Measurements from ENCODE around the gene MOB3C. TPM values are rescaled to one million over a fixed set of nuclear protein-coding genes. Genes with fewer than 3 reads are reported as not detected.

The MOB3C gene
- total RNA-seq, 1 donor from 2014 or later = 19.8 TPM

DNA sequence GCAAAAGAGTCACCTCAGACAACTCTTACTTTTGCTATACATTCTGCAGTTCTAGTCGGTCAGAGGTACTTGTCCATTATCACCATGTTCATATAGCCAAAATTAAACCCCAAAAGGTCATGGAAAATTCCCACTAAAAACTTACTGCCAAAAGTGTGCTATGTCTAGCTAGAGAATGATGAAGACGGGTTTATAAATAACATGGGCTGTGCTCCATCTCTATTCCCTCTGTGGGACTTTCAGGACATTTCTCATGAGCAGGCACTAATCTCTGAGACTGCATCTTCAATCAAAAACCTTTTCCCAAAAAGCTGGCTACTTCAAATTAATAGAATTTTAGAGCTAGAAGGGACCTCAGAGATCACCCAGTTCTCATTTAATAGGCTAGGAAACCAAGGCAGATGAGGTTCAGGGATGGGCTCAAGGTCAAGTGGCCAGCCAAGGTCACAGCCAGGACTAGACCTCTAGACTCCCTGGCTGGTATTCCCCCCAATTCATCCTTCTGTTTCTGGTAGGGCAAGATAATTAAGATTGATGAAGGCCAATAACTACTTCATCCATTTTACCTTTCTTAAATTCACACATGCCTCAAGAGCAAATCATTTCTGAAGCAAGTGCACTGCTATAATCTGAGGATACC is 21.0 kb upstream of the MOB3C start:
- no peak for DNase-seq

DNA sequence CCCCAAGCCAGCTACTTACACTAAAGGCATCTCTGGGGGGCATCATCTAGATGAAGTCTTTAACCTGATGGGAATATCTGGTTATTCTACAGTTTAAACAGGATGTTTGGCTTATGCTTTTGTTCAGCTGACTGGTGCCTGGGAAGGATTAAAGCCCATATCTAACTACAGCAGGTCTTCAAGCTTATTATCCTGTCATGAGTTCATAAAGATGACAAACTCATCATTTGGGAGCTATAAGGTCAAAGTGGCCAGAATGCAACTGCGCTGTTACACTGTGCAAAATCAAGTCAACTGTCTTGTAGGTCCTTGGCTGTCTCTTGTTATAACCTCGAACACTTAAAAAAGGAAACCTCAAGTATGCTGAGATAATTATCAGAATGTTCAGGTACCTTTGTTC is 18.6 kb upstream of the MOB3C start:
- DNase-seq = no peak

DNA sequence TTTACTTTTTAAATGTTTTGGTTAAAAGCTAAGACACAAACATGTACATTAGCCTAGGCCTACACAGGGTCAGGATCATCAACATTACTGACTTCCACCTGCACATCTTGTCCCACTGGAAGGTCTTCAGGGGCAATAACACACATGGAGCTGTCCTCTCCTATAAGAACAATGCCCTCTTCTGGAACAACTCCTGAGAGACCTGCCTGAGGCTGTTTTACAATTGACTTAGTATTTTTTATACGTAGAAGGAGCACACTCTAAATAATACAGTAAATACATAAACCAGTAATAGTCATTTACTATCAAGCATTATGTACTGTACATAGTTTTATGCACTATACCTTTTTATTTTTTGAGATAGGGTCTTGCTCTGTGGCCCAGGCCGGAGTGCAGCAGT is 14.1 kb upstream of the MOB3C start:
- DNase-seq = no peak

DNA sequence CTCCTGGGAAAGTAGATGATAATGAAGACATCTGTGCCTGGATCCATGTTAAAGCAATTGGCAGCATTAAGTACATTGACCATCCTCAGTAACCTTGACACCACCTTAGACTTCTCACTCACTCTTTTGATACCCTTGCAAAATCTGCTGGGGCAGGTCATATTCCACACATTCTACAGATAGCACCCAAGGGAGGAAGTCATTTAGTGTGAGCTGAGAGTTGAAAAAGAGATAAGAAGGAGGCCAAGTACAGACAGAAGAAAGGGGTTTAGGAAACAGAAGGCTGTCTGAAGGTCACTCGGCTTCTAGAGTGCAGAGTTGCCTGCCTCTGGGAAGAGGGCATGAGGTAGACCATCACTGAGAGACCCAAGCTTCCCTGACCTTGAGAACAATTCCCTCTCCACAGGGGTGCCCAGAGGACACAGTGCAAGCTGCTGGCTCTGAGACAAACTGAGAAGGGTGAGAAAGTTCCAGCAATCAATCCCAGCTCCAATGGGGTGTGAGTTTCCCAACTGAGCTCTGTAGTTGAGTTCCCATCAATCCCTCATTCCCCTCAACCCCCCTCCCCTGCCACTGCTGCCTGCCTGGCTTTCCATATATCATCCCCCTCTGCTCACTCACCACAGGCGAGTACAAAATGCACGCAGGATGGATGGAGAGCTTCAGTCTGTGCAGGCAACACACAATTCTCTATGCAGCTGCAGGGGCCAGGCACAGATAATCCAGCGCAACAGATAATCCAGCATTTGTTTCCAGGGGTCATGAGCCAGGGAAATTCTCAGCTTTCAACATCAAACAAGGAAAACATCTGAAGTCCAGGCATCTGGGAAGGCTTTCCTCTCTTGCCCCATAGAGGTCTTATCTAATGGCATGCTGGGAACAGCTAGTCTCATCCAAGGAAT is 7.4 kb upstream of the MOB3C start:
- DNase-seq = no peak

DNA sequence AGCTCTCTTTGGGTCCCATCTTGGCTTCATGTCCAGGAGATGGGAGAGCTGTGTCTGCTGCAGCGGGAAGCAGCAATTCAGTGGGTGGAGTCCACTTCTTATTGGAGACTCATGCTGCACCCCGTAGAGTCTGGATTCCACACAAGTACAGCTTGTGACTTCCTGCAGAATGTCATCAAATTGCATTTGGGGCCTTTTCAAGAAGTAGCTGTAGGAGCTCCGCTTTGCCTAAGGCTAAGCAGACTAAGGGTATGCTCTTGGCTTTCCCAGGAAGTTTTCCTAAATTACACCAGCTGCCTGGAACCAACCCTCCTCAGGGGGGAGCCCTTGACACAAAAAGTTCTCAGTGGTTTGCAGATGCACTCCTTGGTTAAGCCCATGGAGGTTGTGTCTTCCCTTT is 5.7 kb upstream of the MOB3C start:
- no peak for DNase-seq

DNA sequence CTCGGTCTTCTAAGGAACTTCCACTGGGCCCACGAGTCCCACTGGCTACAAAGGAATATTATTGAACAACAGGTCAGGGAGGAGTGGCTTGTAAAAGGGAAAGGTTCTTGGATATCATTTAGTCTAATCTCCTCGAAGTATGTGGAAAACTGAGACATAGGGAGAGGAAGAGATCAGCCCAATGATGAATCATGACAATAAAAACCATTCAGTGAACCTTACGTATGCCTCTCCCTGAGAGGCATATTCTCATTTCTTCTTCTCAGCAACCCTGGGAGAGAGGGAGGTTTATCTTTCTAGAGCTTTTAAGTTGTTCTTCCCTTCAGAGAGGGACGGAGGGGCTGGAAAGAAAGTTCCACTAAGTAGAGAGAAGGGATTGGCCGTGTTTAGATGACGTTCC is 5.3 kb upstream of the MOB3C start:
- no peak for DNase-seq

DNA sequence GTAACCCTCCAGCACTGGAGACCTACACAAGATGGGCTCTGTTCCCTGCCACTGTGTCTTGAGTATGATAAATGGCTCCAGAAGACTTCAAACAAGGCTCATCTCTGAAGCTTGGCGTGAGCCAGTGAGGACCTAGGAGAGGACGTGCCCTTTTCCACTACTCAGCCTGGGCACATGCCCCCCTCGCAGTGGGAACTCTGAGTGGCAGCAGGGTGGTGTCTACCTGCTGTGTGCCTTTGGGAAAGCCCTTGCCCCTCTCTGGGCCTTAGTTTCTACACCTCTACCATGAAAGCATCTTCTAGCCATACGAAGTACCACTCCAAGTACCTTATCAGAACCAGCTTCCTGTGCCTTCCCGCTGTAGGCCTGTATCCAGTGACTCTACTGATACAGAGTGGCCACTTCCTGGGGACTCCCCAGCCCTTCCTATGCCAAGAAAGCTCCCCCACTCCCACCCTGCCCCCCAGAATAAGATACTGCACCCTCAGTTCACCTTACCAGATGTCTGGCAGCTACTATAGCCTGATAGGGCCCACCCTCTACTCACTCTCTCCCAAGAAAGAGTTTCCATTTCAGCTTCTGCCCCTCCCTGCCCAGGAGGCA is 3.1 kb upstream of the MOB3C start:
- no peak for DNase-seq

DNA sequence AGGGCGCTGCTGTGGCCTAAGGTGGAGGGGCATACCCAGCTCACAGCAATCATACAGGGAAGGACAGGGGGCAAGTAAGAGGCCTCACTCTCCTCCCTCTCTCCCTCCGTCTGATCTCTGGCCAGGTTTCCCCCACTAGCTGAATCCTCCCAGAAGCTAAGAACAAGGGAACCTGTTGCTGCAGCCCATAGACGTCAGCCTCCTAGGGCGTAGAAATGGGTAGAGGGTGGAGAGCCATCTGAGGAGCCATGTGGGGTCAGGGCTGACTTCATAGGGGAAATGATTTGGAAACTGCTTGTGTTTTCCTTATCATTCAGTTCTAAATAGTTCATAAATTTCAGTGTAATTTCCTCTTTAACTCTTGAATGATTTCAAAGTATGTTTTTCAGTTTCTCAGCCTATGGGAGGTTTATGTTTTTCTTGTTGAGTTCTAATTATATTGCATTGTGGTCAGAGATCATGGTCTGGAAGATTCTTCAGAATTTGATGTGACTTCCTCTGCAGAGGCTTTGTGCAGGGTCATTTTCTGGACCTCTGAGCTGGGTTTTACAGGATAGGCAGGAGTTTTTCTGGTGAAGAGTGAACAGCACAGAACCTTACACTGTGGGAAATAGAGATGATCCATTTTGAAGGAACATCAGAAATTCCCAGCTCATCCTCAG is 2.3 kb upstream of the MOB3C start:
- no peak for DNase-seq

DNA sequence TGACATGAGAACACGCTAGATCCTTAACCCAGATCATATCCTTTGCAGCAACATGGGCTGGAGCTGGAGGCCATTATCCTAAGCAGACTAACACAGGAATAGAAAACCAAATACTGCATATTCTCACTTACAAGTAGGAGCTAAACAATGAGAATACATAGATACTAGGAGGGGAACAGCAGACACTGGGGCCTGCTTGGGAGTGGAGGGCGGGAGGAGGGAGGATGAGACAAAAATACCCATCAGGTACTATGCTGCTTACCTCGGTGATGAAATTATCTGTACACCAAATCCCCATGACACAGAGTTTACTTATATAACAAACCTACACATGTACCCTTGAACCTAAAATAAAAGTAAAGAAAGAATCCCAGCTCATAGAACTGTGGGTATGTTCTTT is 1.2 kb upstream of the MOB3C start:
- no peak for DNase-seq

DNA sequence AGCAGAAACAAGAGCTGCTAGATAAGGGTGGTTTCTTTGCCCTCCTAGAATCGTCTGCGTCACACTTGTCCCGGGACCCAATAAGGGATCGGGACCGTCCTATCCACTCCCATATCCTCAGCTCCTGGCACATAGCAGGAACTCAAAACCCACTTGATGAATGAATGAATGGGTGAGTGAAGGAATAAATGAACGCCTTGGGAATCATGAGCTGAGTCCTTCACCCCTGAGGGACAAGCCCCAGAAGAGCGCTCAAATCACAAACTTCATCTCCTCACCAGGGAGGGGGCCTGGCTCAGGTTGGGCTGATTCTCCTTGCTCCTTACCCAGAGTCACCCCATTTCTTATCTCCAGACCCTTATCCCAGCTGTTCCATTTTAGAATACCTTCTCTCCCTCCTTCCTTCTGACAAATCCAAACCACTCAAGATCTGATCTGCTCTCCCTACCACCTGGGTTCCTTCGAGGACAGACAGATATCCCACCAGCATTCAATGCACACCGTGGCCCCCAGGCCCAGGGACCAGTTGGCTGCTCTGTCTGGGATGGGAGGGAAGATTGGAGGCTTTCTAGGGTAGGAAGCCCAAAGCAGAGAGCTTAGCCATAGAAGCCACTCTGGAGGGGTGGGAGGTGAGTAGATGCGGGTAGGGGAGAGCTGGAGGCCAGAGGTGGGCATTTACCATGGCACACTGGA is 643 bp upstream of the MOB3C start:
- no peak for DNase-seq

DNA sequence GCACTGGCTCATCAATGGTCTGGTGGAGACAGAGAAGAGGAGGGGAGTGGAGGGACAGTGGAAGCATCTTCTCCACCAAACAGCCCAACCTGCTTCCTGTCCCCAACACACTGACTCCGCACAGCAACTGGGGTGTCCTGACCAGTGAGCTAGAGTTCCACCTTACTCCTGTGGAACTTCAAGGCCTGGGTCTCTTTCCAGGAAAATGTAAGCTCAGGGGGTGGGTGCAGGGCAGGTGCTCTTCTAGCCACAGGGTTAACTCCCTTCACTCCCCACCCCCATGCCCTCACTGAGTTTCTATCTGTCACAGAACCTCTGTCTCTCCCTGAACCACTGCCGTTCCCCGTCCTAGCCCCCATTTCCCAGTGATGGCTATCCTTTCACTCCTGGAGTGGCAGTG is 876 bp downstream of the MOB3C start:
- no peak for DNase-seq

DNA sequence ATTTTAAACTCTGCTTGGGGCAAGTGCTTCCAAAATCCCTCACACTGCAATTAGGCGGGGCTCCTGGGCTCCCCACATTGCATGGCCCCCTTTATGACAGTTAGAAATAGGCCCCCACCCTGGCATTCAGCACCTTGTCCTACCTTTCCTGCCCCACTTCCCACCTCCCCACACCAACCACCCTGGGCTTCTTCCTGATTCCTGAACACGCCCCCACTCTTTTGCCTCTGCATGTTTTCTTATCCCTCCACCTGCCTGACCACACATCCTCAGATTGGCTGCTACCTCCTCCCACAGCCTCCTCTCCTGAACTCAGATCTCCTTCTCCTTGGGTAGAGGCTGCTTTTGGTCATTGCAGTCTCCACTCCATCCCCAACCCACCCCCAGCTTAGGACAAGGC is 1.5 kb downstream of the MOB3C start:
- no peak for DNase-seq

DNA sequence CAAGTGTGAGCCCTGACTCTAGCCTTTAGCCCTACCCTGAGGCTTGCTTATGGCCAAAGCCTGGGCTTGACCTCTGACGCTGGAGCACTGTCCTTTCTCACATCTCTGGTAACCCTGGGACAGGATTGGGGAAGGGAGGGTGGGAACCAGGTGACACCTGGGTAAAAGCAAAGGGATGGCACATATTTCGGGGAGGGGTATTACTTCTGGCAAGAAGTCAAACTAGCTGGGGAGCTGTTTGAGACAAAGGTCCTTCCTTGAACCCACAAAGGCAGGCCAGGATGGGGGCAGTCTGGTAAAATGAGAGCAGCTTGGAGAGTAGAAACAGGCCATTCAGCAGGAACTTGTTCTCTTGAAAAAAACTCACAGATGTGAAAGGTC is 2.0 kb downstream of the MOB3C start:
- DNase-seq = no peak

DNA sequence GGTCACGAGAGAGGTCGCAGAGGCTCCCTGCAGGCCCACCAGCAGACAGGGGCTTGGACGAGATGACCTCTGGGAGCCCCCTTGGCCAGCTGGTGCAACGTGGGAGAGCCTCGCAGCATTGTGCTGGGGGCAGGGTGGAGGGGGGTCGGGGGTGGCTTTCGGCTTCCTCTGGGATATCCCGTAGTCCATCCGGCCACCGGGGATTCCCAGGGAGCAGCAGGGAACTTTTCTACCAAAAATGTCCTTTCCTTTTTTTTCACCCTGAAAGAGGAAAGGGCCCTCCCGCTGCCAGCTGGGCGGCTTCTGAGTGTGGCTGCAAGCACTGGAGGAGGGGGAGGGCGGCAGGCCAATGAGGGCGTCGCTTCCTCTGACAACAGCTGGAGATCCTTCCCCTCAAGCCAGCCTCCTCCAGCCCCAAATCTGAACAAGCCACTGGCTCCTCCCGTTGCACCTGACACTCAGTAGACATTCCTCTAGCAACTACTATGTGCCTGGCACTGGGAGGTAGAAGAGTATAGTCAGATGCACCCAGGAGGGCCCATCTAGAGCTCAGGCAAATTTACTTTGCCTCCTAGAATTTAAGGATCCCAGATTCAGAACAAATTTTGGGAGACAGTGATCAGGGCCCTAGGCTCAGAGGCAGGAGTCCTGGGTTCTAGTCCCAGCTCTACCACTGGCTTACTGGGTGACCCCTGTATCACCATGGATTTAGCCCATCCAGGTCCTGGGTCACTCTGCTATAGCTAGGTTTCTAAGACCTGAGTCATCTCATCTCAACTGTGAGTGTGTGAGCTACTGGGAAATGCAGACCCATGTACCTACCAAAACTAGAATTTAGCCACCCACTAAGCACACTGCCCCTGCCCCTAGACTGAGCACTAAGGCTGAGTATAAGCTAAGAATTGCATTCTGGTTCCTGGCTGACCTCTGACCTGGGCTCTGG is 2.7 kb downstream of the MOB3C start:
- DNase-seq = peak; percentile 95

DNA sequence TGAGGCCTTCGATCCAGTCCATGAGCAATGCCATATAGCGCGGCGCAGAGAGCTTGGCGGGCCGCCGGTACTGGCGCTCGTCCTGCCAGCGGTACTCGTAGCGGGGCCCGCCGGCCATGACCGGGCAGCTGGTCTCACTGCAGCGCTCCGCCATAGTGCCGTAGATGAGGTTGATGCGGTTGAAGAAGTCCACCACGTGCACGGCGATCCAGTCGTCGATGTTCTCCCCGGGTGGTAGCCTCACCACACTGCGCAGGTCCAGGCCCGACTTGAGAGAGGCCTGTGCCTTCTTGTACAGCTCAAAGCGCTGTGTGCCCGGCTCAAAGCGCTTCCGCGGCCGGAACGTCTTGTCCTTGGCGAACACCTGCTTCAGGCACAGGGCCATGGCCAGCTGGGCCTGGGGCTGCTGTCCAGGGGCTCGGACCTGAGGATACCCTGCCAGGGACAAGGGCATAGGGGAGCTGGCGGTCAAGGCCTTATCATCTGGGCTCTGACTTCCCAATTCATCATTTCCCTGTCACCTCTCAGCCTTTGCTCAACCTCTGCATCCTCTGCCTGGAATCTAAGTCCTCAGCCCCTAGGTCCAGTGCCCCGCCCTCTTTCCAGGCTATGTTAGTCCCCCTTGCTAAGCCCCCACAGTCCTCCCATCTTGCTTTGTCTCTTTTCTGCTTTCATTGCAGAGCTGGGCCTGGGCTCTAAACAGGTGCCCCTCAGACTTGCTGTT is 3.5 kb downstream of the MOB3C start:
- no peak for DNase-seq

DNA sequence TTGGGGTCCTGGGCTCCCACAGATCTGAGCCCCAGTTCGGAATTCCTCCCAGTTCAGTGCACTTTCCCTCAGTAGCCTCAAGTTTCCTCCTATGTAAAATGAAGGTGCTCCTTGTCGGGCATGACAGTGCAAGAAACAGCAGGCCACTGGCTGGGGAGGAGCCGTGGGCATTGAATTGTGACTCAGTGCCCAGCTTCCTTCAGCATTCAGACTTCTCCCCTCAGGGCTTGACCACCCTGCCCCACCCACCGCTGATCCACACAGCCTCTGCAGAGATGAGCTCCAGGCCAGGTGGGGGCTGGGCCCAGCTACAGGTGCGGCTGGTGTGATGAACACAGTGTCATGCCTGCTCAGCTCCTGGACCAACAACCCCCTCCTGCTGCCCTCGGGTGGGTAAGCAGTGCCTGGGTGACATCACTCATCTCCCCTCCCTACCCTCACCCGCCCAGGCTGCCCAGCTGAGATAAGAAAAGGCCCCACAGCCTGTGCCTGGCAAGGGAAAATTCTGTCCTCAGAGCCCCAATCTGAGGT is 4.9 kb downstream of the MOB3C start:
- DNase-seq = no peak

DNA sequence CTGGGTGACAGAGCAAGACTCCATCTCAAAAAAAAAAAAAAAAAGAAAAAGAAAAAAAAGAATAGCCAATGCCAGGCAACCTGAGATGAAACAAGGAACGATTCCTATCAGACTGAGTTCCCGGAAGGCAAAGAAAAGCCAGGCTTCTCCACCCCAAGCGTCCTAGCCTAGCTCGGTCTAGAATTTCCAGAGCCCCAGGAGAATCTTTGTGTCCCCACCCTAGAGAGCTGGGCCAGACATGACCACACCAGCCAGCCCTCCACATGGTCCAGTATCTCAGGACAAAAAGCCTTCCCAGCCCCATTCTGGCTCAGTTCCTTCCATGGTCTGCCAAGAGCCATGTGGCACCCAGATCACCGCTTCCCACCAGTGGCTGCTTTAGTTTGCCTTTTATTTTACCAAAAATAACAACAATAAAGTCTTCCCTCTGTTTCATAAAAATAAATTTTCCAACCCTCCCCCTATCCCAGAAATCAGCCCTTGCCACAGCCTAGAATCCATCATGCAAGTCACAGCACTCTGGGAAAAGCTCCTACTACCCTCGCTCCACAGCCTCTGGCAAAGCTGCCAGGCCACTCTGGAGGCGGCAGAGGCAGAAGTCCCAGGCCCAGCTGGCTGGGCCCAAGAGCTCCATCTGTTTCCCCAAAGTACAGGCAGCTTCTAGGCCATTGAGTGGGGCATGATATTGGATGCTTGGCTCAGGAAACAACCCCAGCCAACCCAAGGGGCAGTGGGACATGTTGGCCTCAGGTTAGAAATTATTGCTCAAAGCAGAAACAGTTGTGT is 9.1 kb downstream of the MOB3C start:
- DNase-seq = no peak

DNA sequence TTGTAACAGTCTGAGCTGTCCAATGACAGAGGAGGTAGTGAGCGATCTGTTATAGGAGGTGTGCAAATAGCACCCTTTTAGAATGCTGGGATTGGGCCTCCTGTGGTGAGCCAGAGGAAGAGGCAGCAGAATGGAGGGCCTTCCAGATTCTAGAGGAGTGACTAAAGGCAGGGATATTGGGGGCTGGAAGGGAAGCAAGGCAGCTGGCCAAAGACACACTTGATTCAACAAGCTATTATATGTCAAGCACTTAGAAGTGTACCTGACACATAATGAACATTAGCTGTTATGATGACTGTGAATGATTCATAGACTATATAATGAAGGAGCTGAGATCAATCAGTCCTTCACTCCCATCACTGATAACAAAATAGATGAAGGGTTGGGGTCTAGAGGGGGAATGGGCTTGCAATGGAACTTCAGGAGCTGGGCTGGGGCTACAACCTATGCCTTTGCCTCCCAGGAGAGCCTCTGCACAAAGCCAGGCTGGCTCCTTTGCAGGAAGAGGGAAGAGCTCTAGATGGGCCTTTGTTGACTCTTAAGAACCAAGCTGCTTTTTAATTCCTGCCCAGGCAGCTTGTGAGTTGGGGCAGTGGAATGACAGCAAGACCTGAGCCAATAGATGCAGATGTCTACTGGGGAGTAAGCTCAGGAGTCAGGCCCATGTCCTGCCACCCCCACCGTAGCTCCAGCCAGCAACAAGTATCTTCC is 10.2 kb downstream of the MOB3C start:
- DNase-seq = no peak

DNA sequence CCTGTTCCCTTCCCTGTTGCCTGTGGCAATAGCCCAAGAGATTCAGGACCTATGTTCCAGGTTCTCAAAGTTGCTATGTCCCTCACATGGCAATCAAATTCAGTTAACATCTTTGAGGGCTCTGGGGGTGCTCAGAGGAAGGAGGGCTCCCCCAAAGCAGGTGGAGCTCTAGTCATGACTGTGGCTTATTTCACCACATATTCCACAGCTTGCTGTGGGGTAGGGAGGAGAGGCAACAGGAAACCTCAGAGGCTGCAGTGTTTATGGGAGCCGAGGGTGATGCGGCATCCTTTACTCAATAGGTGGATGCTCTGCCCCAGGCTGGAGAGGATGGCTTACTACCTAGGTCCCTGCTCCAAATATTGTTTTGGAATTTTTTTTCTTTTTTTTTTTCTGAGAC is 11.4 kb downstream of the MOB3C start:
- no peak for DNase-seq
